Activated CD8-positive, alpha-beta memory T cell treated with anti-CD3 and anti-CD28 coated beads for 36 hours (primary cell): ENCODE measurements around the gene UVSSA. TPM values are rescaled to one million over a fixed set of nuclear protein-coding genes. Genes with fewer than 3 reads are reported as not detected.
"Not testable (repeated sequence)": the region's sequence is repeated elsewhere in the genome, so short reads cannot be mapped to it uniquely, and the experiment has no call there.

Source experiments
- CTCF ChIA-PET: fragments of 350-600 bp; sonication (Branson Sonifier 250); formaldehyde crosslinking; loops from one replicate; lab custom pipeline; 2021; ENCODE audit warnings: antibody characterized with exemption; lab: Charles Lee
- POLR2A ChIA-PET: fragments of 350-600 bp; sonication (Branson Sonifier 250); formaldehyde crosslinking; loops from one replicate; lab custom pipeline; 2021; ENCODE audit warnings: antibody characterized with exemption; lab: Charles Lee
- total RNA-seq, 2 experiments: library from RNA; stranded (reverse); gene quantifications; one replicate each; pipeline ENCODE4 v1.2.3, GENCODE V29; 2021

UVSSA gene
- total RNA-seq, 2 experiments from 2014 or later = 15.2 to 17.0 TPM

DNA sequence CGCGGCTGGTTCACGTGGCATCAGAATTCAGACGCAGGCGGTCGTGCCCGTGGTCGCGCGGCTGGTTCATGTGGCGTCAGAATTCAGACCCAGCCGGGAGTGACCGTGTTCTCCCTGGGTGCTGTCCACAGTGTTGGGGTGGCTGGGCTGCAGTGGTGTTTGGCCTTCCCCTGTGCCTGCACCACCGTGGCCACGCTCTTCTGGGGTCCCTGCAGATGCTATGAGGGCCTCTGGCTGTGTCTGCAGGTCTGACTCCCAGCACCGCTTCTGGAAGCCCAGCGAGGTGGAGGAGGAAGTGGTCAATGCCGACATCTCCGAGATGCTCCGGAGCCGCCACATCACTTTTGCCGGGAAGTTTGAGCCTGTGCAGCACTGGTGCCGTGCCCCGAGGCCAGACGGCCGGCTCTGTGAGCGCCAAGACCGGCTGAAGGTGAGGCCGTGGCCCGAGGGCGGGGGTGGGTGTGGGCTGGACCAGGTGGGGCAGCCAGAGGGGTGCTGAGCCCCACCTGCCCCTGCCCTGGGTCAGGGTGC is 32.9 kb downstream of the UVSSA start:
- ChIA-PET POLR2A (no interaction called here), CTCF (no interaction called here)

DNA sequence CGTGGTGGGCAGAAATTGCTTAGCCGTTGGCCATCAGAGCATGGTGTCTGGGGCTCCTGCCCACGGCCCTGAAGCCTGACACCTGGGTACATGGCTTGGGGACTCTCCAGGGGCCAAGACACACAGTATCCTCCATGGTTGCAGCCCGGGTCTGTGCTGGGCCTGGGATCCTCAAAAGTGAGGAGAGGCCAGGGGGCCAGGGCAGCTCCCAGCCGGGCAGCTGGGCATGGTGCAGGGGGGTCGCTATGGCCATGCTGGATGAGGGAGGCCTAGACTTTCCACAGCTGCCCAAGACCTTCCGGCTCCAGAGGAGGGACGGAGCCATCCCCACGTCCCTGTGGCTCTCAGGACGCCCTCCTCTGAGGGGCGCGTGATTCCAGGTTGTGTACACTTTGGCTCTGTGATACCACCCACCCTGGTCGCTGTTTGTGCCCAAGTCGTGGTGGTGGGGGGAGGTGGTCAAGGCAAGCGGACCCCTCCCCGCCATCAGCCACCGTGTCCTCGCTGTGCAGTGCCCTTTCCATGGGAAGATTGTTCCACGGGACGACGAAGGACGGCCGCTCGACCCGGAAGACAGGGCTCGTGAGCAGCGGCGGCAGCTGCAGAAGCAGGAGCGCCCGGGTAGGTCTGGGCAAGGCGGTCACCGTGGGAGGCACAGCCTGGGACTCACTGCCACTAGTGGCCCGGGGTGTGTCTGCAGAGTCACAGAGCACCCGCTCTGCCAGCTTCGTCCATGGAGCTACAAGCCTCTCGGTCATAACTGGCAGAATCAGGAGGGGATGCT is 33.6 kb downstream of the UVSSA start:
- POLR2A ChIA-PET = no interaction called here
- CTCF ChIA-PET = no interaction called here

DNA sequence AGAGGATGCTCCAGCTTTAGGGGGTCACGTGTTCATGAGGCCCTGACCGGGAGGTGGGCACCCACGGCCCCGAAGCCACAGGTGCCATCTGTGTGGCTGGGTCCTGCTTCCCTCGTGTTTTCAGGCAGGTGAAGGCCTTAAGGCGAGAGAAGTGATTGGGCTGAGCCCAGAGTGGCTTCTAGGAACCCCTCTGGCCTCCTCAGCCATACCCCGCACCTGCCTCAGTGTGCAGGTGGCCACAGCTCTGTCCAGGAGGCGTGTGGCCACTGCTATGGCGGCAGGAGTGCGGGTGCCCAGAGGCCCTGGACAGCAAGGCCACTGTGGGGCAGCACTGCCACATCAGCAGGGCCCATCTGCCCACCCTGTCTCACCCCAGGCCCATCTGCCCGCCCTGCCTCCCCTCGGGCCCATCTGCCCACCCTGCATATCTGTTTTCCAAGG is 34.2 kb downstream of the UVSSA start:
- POLR2A ChIA-PET = no interaction called here

DNA sequence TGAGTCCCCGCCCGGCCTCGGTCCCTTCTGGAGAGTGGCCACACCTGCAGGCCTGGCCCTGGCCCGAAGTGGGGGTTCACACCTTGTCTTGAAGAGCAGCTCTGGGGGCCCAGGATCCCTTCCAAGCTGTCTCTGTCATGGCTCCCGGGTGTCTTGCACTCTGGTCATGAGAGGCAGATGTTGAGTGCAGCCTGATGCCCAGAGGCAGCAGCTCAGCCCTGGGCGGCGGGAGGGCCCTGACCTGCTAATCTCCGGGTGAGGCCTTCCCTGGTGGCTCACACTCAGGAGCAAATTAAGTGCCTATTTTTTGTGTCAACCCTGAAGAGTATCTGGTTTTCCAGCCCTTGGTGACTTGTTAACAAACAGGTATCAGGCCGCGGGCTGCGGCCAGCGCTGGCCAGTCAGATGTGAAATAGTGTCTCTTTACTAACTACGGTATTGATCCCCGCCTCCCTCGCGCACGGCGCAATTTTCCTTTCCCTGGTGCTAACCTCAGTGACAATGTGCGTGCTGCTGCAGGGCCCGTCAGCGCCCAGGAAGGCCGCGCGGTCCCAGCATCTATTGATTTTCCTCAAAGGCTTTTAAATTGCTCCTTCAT is 35.0 kb downstream of the UVSSA start:
- CTCF ChIA-PET = no interaction called here
- POLR2A ChIA-PET = no interaction called here

More for the DNA sequence above, 34.2 kb downstream of the UVSSA start:
- CTCF ChIA-PET = no interaction called here

DNA sequence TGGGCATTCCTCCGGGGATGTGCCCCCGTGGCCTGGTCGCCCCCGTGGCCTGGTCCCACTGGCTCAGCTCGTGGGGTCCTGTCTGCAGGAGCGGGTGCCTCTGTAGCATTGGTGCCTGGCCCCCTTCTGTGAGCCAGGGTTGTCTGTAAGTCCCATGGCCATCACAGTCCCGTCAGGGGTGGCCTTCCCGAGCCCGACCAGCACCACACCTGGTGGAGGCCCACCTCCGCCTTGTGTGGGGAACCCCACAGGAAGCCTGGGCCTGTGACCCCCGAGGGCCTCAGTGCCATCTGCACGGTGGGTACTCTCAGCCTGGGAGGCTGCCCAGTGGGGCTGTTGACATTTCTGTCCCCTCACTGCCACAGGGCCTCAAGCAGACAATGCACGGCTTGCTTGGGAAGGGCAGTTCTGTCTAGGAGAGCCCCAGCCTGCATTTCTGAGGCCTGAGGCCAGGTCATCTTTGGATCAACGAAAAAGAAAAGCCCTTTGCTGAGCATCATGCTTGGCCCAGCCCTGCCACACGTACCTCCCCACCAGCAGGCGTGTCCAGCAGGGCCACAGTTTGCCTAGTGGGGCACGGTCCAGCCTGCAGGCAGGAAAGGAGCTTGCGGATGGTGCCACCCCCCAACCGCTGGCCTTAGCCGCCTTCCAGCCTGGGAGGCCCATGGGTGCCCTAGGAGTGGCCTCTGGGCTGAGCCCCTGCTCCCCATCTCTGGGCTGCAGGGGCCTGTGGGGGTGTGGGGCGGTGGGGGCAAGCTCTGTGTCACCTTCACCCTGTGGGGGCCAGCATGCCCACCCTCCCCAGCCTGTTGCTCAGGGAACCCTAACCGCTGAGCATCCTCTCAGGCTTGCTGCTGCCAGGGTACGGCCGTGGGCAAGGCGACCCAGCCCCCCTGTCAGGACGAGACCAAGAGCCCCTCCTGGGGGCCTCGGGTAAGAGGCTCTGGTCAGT is 36.0 kb downstream of the UVSSA start:
- CTCF ChIA-PET = no interaction called here
- POLR2A ChIA-PET = no interaction called here

DNA sequence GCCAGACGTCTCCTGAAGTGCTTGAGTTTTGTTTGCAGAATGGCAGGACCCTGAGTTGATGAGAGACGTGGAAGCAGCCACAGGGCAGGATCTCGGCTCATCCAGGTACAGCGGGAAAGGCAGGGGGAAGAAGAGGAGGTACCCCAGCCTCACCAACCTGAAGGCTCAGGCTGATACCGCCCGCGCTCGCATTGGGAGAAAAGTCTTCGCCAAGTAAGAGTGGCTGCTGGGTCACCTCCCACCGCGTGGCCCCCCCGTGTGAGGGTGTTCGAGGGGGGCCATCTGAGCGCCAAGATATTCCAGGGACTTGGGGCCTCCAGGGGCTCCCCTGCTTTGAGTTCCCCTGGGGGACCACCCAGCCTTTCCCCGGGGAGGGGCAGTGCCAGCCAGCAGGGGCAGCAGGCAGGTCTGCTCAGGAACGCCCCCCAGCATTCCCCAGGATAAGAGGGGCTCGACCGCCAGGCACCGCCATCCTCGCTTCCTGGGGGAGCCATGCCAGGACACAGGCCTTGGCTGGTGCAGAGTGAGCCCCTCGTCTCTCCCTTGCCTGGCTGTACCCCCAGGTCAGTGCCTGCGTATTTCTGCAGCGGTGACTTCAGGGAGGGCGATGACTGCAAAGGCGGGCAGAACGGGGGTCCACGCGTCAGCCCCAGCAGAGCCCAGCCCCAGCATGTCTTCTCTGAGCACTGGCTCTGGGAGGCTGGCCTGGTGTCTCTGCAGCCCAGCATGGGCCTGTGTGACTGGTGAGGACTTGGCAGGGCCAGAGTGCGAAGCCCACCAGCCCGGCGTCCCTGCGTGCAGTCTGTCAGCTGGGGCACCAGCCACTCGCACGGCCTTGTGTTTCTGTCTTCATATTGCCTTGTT is 37.0 kb downstream of the UVSSA start:
- CTCF ChIA-PET = no interaction called here
- POLR2A ChIA-PET = no interaction called here

DNA sequence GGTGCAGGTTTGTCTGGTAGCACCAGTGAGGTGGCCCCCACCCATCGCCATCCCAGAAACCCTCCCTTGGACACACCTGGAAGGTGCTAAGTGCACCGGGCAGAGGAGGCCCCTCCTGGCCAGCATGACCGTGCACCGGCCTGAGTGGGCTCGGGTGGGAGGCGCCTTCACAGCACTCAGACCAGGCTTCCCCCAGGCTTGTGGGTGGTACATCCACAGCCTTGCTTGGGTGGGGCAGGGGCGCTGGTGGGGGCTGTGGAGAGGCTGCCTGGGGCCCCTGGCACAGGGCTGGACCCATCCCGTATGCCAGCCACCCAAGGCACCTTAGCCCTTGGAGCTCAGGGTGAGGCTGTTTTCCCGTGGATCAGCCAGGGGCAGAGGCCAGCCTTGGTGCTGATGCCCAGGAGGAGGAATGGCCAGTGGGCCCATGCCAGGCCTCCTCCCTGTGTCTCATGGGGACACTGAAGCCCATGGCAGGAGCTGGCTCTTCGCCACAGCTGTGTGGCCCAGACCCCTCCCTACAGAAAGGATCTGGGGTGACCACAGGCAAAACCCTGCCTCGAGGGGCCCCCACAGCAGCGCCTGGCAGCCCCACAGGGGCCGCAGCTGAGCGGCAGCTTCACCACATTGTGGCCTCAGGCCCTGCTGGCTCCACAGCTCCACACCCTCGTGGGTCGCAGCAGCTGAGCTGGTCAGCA is 37.8 kb downstream of the UVSSA start:
- POLR2A ChIA-PET = no interaction called here
- CTCF ChIA-PET = no interaction called here

DNA sequence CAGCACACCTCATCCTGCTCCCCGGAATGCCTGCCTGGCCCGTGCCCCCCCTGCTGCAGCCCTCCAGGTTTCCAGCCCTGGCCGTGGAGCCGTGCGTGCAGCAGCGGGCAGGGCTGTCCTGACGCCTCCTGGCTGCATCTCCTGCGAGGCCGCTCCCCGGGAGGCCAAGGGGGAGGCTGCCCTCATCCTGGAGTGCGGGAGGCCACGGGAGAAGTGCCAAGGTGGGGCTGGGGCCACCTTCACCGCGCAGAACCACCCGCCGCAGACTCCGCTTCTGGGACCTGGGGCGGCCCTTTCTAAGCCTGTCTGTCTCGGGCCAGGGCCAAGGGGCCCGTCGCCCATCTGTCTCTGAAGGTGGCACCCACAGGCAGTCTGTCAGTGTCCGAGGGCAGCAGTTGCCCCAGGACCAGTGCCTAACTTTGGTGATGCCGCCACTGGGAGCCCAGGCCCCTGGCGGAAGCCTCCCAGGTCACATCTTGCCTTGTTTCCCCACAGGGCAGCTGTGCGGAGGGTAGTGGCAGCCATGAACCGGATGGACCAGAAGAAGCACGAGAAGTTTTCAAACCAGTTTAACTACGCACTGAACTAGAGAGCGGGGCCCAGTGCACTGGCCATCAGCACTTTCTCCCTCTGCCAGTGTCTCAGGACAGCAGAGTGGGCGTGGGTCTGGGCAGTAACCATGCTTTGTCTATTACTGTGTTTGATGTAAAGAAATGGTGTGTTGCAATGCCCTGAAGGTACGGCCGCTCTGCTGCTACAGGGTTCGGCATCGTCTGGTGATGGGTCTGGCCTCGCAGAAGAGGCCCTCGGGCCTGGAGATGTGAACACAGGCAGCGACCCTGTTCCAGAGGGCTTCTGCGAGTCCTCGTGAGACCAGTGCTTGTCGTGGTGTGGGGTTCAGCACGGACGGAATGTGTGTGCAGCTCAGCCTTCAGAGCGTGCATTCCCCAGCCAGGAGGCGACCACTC is 38.6 kb downstream of the UVSSA start:
- CTCF ChIA-PET = no interaction called here
- POLR2A ChIA-PET = no interaction called here

DNA sequence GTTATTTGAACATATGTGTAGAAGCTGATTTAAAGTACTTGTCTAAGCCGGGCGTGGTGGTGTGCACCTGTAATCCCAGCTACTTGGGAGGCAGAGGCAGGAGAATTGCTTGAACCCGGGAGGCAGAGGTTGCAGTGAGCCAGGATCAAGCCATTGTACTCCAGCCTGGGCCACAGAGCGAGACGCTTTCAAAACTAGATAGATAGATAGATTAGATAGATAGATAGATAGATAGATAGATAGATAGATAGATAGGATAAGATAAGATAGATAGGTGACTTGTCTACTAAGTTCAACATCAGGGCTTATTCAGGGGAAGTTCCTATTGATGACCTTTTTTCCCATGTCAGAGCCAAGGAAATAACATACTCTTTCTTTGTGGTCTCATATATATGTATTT is 46.4 kb downstream of the UVSSA start:
- POLR2A ChIA-PET, CTCF ChIA-PET: not testable (repeated sequence)

DNA sequence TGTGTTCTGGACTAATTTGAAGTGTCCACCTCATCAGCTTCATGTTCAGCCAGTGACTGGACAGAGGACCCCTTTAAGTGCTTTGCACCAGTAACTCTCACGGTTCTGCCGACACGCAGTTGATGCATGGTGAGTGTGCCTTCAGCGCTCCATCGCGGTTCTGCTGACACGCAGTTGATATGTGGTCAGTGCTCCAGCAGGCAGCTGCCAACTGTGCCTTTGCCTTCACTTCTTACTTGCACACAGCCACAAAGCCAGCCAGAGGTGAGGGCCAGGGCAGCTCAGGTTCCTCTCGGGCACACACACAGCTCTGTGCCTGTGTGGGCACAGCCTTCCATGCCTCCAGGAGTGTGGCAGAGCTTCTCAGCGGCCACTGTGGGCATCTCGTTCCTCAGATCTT is 46.9 kb downstream of the UVSSA start:
- ChIA-PET CTCF (no interaction called here), POLR2A (no interaction called here)

DNA sequence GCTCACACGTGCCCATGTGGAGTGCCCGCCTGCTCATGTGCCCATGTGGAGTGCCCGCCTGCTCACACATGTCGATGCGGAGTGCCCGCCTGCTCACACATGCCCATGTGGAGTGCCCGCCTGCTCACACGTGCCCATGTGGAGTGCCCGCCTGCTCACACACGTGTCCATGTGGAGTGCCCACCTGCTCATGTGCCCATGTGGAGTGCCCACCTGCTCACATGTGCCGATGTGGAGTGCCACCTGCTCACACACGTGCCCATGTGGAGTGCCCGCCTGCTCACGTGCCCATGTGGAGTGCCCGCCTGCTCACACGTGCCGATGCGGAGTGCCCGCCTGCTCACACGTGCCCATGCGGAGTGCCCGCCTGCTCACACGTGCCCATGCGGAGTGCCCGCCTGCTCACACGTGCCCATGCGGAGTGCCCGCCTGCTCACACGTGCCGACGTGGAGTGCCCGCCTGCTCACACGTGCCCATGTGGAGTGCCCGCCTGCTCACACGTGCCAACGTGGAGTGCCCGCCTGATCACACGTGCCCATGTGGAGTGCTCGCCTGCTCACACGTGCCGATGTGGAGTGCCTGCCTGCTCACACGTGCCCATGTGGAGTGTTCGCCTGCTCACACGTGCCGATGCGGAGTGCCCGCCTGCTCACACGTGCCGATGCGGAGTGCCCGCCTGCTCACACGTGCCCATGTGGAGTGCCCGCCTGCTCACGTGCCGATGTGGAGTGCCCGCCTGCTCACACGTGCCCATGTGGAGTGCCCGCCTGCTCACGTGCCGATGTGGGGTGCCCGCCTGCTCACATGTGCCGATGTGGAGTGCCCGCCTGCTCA is 47.8 kb downstream of the UVSSA start:
- CTCF ChIA-PET, POLR2A ChIA-PET: not testable (repeated sequence)

DNA sequence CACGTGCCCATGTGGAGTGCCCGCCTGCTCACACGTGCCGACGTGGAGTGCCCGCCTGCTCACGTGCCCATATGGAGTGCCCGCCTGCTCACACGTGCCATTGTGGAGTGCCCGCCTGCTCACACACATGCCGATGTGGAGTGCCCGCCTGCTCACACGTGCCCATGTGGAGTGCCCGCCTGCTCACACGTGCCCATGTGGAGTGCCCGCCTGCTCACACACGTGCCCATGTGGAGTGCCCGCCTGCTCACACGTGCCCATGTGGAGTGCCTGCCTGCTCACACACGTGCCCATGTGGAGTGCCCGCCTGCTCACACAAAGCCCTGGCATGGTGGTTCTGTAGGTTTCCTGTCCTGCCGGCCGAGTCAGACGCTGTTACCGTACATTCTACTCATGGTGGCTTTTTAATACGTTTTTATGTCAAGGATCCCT is 48.4 kb downstream of the UVSSA start:
- CTCF ChIA-PET, POLR2A ChIA-PET: not testable (repeated sequence)

DNA sequence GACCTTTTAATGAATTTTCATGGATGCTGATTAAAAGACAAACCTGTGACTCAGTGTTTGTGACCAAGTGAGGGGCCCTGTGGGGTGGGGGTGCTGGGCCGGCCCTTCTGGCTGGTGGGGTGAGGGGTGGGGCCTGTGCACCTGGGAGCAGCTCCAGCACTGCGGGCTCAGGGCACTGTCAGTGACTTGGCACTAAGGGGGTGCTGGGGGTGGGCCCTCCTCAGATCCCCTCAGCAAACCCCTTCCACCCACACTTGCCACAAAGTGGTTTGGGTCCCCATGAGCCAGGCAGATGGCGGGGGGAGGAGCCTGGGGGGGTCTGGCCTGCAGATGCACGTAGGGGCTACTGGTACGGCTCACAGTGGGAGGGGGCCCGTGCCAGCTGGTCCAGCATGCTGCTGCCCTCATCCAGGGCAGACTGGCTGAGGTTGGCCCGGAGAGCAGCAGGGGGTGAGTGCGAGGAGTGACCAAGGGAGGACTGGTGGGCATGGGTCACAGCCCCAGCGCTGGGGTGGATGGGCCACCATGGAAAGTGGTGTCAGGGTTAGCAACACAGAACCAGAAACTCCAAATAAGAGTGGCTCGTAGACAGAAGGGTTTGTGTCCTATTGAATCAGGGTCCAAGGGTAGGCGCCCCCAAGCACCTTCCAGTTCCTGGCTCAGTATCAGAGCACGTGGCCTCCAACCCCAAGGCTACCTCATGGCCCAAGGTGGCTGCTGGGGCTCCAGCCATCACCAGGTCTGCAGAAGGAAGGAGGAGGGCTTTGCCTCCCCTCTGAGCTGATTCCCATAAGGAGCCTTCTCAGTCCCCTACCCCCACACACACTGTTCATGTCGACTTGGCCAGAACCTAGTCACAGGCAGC is 49.2 kb downstream of the UVSSA start:
- POLR2A ChIA-PET = no interaction called here
- CTCF ChIA-PET = no interaction called here

DNA sequence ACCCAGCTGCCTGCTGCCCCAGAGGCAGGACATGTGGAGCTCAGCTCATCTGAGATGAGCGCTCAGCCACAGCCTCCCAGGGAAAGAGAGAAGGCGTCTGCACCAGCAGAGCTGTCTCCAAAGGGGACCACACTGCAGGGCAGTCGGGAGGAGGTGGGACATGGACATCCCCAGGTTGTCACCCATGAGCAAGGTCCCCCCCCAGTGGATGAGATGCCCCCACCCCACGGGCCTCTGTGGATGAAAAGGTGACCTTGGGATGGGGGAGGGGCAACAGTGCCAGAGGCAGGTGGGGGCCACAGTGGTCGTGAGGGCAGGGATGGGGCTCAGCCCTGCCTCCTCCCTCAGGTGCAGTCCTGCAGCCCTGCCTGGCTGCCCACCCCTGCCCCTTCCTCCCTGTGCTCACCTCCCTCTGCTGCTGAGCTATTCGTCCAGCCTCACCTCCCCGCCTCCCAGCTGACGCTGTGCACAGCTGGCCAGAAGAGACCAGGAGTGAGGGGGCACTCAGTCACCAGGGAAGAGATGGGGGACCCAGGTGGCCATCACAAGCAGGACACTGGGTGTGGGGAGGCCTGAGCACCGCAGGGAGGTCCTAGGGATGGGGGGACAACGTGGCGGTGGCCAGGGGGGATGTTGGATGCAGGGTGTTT is 49.9 kb downstream of the UVSSA start:
- POLR2A ChIA-PET = no interaction called here
- CTCF ChIA-PET = no interaction called here
